Prostate gland (tissue), 2 donors: ENCODE results near the gene FAM193A.

ENCODE experiments used
- POLR2AphosphoS5 ChIP-seq: sonication (generic); formaldehyde crosslinking; IDR thresholded peaks from one replicate; pipeline ENCODE4 v1.6.1; 2017; ENCODE audit warnings: antibody characterized with exemption
- TF ChIP-seq, protein P1 (sequence below), 4 experiments: fragments of 200-600 bp in 2 of 4; fragments of 450-650 bp in 2 of 4; sonication (generic) in 2 of 4; IDR thresholded peaks; 1 replicate in 3 of 4; 2 replicates in 1 of 4; pipeline ENCODE4 v1.5.1; 2016 to 2019; ENCODE audit warnings: antibody characterized with exemption in 4 of 4, mild to moderate bottlenecking in 2 of 4, moderate library complexity in 2 of 4

DNA sequence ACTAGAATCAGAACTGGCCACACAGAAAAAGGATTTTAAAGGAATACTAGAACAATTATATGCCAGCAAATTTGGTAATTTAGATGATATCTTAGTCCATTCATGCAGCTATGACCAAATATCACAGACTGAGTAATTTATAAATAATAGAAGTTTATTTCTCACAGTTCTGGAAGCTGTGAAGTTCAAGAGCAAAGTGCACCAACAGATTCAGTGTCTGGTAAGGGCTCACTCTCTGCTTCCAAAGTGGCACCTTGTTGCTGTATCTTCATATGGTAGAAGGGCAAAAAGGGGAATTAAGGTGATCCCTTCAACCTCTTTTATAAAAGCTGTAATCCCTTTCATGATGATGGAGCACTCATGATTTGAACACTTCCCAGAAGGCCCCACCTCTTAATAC lies 199.4 kb downstream of the FAM193A start:
- TF ChIP-seq, protein P1, sequence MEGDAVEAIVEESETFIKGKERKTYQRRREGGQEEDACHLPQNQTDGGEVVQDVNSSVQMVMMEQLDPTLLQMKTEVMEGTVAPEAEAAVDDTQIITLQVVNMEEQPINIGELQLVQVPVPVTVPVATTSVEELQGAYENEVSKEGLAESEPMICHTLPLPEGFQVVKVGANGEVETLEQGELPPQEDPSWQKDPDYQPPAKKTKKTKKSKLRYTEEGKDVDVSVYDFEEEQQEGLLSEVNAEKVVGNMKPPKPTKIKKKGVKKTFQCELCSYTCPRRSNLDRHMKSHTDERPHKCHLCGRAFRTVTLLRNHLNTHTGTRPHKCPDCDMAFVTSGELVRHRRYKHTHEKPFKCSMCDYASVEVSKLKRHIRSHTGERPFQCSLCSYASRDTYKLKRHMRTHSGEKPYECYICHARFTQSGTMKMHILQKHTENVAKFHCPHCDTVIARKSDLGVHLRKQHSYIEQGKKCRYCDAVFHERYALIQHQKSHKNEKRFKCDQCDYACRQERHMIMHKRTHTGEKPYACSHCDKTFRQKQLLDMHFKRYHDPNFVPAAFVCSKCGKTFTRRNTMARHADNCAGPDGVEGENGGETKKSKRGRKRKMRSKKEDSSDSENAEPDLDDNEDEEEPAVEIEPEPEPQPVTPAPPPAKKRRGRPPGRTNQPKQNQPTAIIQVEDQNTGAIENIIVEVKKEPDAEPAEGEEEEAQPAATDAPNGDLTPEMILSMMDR (IDR thresholded peaks at IDR 0.05), result no peak
- no peak for TF ChIP-seq POLR2AphosphoS5
